NB4 (cell line): Measurements from ENCODE around the gene STIM1.

Experiments used
- POLR2A ChIP-seq: IDR thresholded peaks from 2 replicates; pipeline ENCODE4 v1.6.1; 2011; ENCODE audit warnings: mild to moderate bottlenecking; ENCODE audit not compliant: insufficient read length; ENCODE audit errors: extremely low read depth
- TF ChIP-seq, protein P1 (sequence below): IDR thresholded peaks from one replicate; pipeline ENCODE4 v1.5.1; 2012; ENCODE audit warnings: low read depth, low read length
- TF ChIP-seq, protein P2 (sequence below): IDR thresholded peaks from 2 replicates; pipeline ENCODE4 v1.6.1; 2011; ENCODE audit warnings: low read depth, low read length

DNA sequence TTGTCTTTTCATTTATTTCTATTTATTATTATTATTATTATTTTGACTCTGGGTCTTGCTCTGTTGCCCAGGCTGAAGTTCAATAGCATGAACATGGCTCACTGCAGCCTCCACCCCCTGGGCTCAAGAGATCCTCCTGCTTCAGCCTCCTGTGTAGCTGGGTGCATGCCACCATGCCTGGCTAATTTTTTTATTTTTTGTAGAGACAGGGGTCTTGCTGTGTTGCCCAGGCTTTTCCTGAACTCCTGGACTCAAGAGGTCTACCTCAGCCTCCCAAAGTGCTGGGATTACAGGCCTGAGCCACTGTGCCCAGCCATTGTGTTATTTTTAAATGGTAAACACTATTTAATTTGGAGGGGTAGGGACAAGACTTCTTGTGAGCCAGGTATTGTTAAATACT lies 215.9 kb downstream of the STIM1 start:
- TF ChIP-seq, protein P1, sequence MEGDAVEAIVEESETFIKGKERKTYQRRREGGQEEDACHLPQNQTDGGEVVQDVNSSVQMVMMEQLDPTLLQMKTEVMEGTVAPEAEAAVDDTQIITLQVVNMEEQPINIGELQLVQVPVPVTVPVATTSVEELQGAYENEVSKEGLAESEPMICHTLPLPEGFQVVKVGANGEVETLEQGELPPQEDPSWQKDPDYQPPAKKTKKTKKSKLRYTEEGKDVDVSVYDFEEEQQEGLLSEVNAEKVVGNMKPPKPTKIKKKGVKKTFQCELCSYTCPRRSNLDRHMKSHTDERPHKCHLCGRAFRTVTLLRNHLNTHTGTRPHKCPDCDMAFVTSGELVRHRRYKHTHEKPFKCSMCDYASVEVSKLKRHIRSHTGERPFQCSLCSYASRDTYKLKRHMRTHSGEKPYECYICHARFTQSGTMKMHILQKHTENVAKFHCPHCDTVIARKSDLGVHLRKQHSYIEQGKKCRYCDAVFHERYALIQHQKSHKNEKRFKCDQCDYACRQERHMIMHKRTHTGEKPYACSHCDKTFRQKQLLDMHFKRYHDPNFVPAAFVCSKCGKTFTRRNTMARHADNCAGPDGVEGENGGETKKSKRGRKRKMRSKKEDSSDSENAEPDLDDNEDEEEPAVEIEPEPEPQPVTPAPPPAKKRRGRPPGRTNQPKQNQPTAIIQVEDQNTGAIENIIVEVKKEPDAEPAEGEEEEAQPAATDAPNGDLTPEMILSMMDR = no peak
- TF ChIP-seq POLR2A = no peak
- TF ChIP-seq, protein P2, sequence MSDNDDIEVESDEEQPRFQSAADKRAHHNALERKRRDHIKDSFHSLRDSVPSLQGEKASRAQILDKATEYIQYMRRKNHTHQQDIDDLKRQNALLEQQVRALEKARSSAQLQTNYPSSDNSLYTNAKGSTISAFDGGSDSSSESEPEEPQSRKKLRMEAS = no peak
